AG04449 (cell line): Measurements from ENCODE around the gene C20orf141.

Source experiments
- CTCF ChIA-PET: fragments of 350-600 bp; formaldehyde crosslinking; extraction: SDS; loops from one replicate; lab custom pipeline; 2021; ENCODE audit warnings: antibody characterized with exemption; lab: Yijun Ruan, JAX
- POLR2A ChIA-PET: fragments of 400-600, 350-600 bp; formaldehyde crosslinking; extraction: SDS; loops from one replicate; lab custom pipeline; 2020; ENCODE audit warnings: antibody characterized with exemption, inconsistent platforms; lab: Yijun Ruan, JAX
- DNase-seq: peaks from one replicate; pipeline ENCODE4 v3.0.0-alpha.2; 2010; ENCODE audit warnings: low read depth, low spot score
- H3K4me3 ChIP-seq: 2 replicates; pipeline ENCODE4 v1.5.1; 2011; ENCODE audit warnings: low read depth, mild to moderate bottlenecking, control low read depth, low read length
- TF ChIP-seq, protein P1 (sequence below): IDR thresholded peaks from one replicate; pipeline ENCODE4 v1.5.1; 2011; ENCODE audit warnings: mild to moderate bottlenecking, moderate library complexity, low read length, control low read depth, inconsistent platforms; ENCODE audit not compliant: insufficient read depth; ENCODE audit errors: missing control alignments

C20orf141 gene

DNA sequence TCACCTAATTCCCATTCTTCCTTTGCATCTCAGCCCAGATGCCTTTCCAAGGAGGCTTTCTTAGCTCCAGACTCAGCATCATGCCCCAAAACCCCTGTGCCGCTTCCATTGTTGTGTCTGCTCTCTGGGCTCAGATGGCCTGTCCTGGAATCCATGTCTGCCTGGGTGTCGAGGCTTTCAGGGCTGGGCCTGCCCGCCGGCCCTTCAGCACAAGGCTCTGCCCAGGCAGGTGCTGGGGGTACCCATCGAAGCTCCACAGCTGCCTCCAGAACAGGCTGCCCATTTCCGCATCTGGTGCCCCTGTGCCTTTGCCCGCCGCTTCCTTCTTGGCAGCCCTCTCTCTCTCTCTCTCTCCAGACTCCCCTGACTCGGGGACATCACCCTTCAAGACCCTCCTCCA is 15.5 kb upstream of the C20orf141 start:
- no peak for DNase-seq
- peak overlapping the region; percentile 60 for H3K4me3 ChIP-seq
- ChIA-PET CTCF (interaction anchor here (0.8 to 0.9 kb wide), 2 partner anchors 9 to 46 kb away, joined by 3 read pairs; no protein-coding TSS in a partner anchor), POLR2A (interaction anchor here (0.7 kb wide), 1 partner anchor 15 kb away, joined by 3 read pairs; no protein-coding TSS in a partner anchor)
- TF ChIP-seq, protein P1, sequence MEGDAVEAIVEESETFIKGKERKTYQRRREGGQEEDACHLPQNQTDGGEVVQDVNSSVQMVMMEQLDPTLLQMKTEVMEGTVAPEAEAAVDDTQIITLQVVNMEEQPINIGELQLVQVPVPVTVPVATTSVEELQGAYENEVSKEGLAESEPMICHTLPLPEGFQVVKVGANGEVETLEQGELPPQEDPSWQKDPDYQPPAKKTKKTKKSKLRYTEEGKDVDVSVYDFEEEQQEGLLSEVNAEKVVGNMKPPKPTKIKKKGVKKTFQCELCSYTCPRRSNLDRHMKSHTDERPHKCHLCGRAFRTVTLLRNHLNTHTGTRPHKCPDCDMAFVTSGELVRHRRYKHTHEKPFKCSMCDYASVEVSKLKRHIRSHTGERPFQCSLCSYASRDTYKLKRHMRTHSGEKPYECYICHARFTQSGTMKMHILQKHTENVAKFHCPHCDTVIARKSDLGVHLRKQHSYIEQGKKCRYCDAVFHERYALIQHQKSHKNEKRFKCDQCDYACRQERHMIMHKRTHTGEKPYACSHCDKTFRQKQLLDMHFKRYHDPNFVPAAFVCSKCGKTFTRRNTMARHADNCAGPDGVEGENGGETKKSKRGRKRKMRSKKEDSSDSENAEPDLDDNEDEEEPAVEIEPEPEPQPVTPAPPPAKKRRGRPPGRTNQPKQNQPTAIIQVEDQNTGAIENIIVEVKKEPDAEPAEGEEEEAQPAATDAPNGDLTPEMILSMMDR: no peak

- peak overlapping the region; percentile 60 for H3K4me3 ChIP-seq
- ChIA-PET CTCF (interaction anchor here (0.9 kb wide), 1 partner anchor 47 kb away, joined by 3 read pairs; no protein-coding TSS in a partner anchor), POLR2A (interaction anchor here (0.7 kb wide), 1 partner anchor 14 kb away, joined by 3 read pairs; no protein-coding TSS in a partner anchor)
- TF ChIP-seq, protein P1: no peak
- DNase-seq: no peak
These were observed 14.9 kb upstream of the C20orf141 start for GRCh38 chr20:2799688-2800520.

DNA sequence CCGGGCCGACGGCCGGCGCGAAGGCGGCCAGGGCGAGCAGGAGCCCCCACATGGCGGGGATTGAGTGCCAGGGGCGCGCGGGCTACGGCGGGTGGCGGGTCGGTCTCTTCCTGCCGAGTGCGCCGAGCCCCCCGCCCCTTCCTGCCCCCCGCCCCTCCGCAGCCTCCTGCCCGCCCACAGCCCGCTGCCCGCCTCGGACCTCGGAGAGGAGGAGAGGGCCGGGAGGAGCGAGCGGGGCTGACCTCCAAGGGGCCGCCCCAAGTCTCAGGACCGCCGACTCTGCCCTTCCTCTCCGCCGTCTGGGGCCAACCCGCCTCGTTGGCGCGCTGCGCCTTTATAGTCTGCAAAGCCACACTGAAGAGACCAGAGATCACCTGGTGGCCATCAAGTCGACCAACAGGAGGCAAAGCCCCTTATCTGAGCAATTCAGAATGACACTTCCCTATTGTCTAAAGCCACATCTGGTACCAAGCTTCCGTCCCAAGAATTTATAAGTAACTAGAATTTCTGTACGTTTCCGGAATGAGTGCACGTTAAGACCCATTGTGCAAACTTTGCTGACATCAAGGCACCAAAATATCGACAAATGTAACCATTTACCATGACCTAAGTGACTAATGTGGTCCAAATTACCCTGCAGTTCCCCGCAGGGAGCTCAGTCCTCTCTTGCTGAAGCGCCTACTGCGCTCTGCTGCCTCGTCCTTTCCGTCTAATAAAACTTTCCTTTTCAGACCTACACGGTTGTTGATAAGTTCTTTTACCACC is 14.1 kb upstream of the C20orf141 start, which contains the start of gene CPXM1:
TSS of gene CPXM1 (minus strand) at position 107 of the 765 bp plus-strand sequence. CDS start at position 52, 55 bp downstream.
- TF ChIP-seq, protein P1: no peak
- peak within 1 kb of the TSS; percentile 60 for H3K4me3 ChIP-seq
- DNase-seq: no peak
- CTCF ChIA-PET: no interaction called here
- POLR2A ChIA-PET: no interaction called here

DNA sequence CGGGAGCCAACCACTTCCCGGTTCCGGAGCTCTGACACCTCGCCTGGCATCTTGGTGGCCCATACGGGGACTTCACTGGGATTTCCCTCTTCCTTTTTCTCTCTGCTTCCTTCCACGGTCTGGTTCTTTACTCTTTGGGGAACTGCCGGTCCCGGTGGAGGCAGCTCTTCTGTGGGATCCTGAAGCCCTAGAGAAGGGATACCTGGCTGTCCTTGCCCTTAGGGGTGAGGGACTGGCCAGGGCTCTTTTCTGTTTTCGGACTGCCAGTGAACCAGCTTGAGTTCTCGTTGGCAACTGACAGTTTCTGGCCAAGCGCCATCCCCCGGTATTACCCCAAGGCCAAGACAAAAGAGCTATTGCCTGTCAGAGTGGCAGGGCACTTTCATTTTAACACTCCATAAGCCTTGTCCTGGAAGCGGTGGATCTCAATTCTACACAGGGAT is 13.5 kb upstream of the C20orf141 start:
- ChIA-PET POLR2A (no interaction called here), CTCF (no interaction called here)
- TF ChIP-seq, protein P1: no peak
- no peak for DNase-seq
- peak overlapping the region; percentile 10 for H3K4me3 ChIP-seq

- H3K4me3 ChIP-seq: no peak overlapping the region
- CTCF ChIA-PET: no interaction called here
- TF ChIP-seq, protein P1: no peak
- no peak for DNase-seq
- POLR2A ChIA-PET: no interaction called here
These were observed 10.6 kb upstream of the C20orf141 start for GRCh38 chr20:2804041-2804828.
